CD4-positive, alpha-beta T cell treated with Interleukin-6 at 100 ng/mL for 8 hours (primary cell): ENCODE results near the gene PCDHGB7.
A peak's percentile ranks its signal among the peaks of the same experiment; 100 is the strongest.
"Not testable (repeated sequence)": the region's sequence is repeated elsewhere in the genome, so short reads cannot be mapped to it uniquely, and the experiment has no call there.

Experiments
- DNase-seq: peaks from one replicate; pipeline ENCODE4 v3.0.0-alpha.2; 2020; ENCODE audit warnings: mixed read lengths, low spot score

Gene PCDHGB7

GRCh38 chr5:141397756-141398551 is 19.5 kb upstream of the PCDHGB7 start, which contains the start of gene PCDHGB5:
Gene PCDHGB5 (plus strand): TSS chr5:141397947. CDS start chr5:141398128, 181 bp downstream.
- peak; percentile 14 for DNase-seq

- no peak for DNase-seq
Observed at GRCh38 chr5:141398608-141399007, 18.9 kb upstream of the PCDHGB7 start.

GRCh38 chr5:141399555-141400258 is 17.8 kb upstream of the PCDHGB7 start:
- no peak for DNase-seq

GRCh38 chr5:141402553-141403243 is 14.8 kb upstream of the PCDHGB7 start, which contains the start of gene PCDHGA9:
Gene PCDHGA9 (plus strand): TSS chr5:141402778. CDS start chr5:141402953, 175 bp downstream.
- DNase-seq, result no peak

- DNase-seq, result no peak
Observed at GRCh38 chr5:141403387-141403786, 14.1 kb upstream of the PCDHGB7 start.

GRCh38 chr5:141407790-141408505 is 9.5 kb upstream of the PCDHGB7 start, which contains the start of gene PCDHGB6:
Gene PCDHGB6 (plus strand): TSS chr5:141408021. CDS start chr5:141408203, 182 bp downstream.
- peak; percentile 17 for DNase-seq

- no peak for DNase-seq
Observed at GRCh38 chr5:141409598-141410306, 7.7 kb upstream of the PCDHGB7 start.

GRCh38 chr5:141411575-141411974 is 5.9 kb upstream of the PCDHGB7 start:
- no peak for DNase-seq

GRCh38 chr5:141412854-141413539 is 4.5 kb upstream of the PCDHGB7 start, which contains the start of gene PCDHGA10:
Gene PCDHGA10 (plus strand): TSS chr5:141412987. CDS start chr5:141413176, 189 bp downstream.
- DNase-seq, result peak; percentile 53

- DNase-seq, result no peak
Observed at GRCh38 chr5:141413540-141414069, 3.9 kb upstream of the PCDHGB7 start.

- not testable (repeated sequence) for DNase-seq
Observed at GRCh38 chr5:141414548-141415274, 2.8 kb upstream of the PCDHGB7 start.

GRCh38 chr5:141415275-141415618 is 2.2 kb upstream of the PCDHGB7 start:
- DNase-seq, result not testable (repeated sequence)

- no peak for DNase-seq
Observed at GRCh38 chr5:141419074-141419880, 1.8 kb downstream of the PCDHGB7 start.

GRCh38 chr5:141420855-141421488 is 3.5 kb downstream of the PCDHGB7 start, which contains the start of gene PCDHGA11:
Gene PCDHGA11 (plus strand): TSS chr5:141421051. CDS start chr5:141421228, 177 bp downstream.
- peak; percentile 8 for DNase-seq

- DNase-seq, result no peak
Observed at GRCh38 chr5:141421489-141421855, 4.0 kb downstream of the PCDHGB7 start.

- no peak for DNase-seq
Observed at GRCh38 chr5:141422742-141423291, 5.3 kb downstream of the PCDHGB7 start.

- no peak for DNase-seq
Observed at GRCh38 chr5:141427783-141428426, 10.4 kb downstream of the PCDHGB7 start.
